Hematopoietic multipotent progenitor cell (in vitro differentiated cells): ENCODE results near the gene CKMT2. TPM values are rescaled to one million over a fixed set of nuclear protein-coding genes. Genes with fewer than 3 reads are reported as not detected.

Experiments used
- DNase-seq, 3 donors: peaks; one replicate each; pipeline ENCODE4 v3.0.0-alpha.2; 2011 to 2015; ENCODE audit warnings: low read depth in 2 of 3, low spot score in 2 of 3
- total RNA-seq: library from RNA; depleted of rRNA; stranded (reverse); fragments of >200 nt; gene quantifications from one replicate; pipeline ENCODE4 v1.2.3, GENCODE V29; 2012

The CKMT2 gene
- 0.27 TPM for total RNA-seq

DNA sequence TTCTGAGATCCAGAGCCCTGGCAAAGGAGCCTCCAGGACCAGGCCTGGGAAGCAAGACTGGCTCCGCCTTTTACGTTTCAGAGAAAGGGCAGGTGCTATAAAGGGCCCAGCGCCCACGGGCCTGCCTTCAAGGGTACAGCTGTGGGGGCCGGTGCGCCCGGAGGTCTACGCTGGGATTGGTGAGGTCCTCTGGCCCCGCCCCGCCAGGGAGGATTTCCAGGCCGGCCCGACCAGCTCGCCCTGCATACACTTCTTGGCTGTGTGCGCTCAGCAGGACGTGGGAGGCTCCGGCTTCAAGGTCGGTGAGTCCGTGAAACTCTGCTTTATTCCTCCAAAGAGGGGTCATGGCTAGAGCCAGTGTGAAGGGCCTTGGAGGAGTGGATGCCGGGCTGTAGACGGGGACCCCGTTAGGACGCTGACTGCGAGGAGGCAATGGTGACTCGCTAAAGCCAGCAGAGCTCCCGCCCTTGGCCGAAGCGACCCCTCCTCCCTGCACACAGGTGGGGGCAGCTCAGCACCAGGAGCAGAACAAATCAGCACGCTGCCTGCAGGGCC lies at the start of gene CKMT2:
CKMT2 (plus strand) TSS at position 243 of the 555 bp plus-strand sequence. CDS start 17,811 bp downstream, outside the sequence.
- peak in 2 of 3 donors; percentile 11 to 26 for DNase-seq

DNA sequence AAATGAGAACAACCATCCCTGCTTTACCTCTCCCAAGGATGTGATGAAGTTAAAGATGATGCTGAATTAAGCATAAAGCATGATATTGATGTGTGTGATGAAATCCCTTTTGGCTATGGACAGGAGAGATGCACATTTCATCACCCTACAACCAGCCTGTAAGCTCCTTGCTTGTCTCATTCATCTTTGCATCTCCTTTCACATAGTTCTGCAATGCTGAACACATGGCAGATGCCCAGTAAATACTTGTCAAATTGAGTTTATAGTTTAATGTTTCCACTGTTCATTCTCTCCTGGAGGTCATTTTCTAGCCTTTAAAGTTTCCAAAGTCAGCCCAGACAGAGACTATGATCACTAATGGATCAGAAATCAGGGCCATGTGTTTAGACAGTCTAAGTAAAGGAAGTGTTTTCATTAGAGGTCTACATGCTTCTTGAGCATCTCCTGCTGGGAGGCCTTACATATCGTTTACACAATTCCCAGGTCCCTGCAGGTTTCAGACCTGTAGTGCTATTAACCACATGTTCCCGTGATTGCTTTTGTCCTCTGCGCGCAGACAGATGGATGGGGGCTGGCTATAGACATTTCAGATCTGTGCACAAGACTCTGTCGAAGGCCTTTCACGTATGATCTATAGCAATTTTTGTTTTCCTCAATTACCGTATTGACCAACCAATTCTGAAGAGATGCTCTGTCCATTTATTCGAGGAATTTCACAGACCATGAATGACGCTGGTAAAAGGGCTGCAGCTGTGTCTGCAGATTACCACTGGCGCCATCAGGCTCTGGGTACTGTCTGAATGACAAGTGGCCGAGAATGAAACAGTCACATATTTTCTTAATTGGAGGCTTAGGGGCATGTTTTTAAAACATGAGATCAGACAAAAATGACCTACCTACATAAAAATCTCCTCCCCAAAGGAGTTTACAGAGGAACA lies 49.0 kb upstream of the CKMT2 start:
- DNase-seq = no peak

DNA sequence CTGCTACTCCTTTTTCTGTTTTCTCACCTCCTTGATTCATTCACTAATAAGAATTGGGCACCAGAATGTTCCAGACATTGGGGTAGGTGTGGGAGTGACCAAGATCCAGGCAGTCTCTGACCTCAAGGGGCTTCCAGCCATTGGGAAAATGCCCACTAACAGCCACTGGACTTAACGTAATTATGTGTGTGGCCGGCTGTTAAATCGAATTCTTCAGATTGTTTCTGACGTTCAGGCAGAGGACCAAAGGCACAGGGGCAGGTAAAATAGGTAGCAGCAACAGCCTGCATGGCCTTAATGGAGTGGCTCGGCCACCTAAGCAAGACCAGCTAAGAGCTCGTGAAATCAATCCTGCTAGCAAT lies 48.4 kb upstream of the CKMT2 start:
- DNase-seq = no peak

GRCh38 chr5:81187885-81188284 lies 45.2 kb upstream of the CKMT2 start:
- DNase-seq = no peak

- no peak for DNase-seq
Measured at GRCh38 chr5:81188962-81189361, 44.2 kb upstream of the CKMT2 start.

DNA sequence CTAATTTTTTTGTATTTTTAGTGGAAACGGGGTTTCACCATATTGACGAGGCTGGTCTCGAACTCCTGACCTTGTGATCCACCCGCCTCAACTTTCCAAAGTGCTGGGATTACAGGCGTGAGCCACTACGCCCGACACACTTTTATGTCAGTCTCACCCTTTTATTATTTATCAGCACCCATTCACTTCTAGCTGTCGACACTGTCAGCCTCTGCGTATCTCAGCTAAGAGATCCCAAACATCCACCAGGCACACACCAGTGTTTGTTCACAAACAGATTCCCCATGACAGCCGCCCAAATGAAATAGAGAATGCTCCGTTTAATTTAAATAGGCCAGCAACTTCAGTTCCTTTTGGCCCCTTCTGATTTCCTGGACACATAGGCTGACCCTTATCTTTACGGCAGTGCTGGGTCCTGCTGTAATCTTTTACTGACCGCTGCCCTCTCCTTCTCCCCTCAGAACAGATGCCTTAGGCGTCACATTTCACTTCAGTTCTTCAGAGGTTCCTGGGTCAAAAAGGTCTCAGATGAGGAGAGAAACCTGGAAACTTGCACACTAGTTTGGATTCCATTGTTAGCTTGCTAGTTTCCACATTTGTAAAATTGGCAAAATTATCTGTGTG lies 43.1 kb upstream of the CKMT2 start:
- no peak for DNase-seq

GRCh38 chr5:81191726-81192372 lies 41.3 kb upstream of the CKMT2 start:
- no peak for DNase-seq

DNA sequence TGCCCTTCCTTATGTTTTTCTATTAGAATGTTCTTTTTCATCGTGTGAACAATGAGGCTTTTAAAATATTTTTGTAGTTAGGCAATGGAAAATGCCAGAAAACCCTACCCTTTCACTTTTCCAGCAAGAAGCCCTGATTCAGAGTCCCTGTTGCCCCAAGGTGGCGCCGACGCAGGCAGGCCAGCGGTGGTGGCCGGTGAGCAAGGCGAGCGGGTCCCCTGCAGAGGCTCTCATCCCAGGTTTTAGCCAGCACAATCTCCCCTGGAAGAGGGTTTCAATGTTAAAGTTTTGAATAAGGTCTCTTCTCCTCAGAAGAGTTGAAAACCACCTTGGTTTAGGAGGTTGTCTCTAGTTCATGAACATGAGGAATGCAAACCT lies 40.8 kb upstream of the CKMT2 start:
- no peak for DNase-seq

- peak; percentile 60 to 86 (median 74) for DNase-seq
Measured at GRCh38 chr5:81194633-81195334, 38.3 kb upstream of the CKMT2 start.

DNA sequence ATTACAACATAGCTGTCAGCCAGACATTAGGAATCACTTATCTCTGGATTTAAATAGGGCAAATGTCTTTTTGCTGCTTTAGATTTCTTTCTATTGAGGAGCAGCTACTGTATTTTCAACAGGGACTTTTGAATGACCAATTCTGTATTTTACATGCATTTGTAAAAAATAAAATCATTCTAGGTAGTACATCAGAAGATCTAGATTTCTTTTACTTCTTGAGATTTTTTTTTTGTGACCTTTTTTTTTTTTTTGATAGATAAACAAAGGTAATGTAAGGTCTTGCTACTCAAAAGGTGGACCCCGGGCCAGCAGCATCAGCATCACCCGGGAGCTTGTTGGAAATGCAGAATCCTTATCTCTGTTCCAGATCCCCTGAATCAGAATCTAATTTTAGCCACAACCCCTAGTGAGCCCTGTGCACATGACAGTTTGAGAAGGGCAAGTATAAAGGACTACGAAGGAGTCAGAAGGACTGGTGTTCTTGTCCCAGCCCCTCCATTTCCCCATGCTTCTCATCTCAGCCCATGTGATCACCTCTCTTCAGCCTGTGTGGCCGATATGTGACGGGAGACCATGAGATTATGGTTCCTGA lies 37.7 kb upstream of the CKMT2 start:
- DNase-seq = no peak

DNA sequence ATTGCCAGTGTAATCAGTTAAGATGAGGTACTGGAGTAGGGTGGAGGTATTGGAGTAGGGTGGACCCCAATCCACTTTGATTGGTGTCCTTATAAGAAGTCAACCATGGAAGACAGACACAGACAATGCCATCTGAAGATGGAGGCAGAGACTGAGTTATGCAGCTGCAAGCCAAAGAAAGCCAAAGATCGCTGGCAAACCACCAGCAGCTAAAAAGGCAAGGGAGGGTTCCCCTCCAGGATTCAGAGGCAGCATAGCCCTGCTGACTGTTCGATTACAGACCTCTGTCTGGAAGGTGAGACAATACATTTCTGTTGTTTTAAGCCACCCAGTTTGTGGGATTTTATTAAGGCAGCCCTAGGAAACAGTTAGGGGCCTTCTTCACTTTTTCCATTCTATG lies 30.5 kb upstream of the CKMT2 start:
- DNase-seq = no peak

DNA sequence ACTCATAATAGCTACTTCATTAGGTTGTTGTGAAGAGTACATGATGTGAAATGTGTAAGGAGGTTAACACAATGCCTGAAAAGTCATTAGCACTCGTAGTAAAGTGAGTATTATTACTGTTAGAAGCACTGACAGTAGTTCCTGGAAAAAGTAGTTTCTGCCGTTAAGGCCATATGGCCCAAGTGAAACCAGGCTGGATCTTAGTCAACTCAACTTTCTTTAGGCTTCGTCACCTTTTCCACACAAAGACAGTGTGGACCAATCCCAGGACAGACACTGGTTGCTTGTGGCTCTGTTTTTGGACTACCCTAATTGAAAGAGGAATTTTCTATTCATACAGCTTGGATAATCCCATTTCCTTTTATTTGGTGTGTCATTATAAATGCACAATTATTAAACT lies 29.4 kb upstream of the CKMT2 start:
- DNase-seq = no peak

DNA sequence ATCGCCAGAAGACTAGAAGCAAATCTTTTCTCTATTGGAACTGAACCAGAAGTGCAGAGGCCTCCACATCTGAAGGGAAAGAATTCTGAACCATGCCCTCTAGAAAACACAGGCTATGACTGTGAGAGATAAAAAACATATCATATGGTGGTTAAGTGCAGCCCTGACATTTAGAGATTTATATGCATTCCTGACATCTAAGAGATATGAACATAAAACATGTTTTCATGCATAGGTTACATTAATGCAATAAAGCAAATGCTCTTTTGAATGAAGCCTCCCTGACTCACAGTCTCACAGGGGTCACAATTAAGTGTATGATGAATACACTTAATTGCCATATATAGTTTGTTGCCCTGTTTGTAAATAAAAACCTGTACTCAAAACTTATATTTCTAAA lies 28.9 kb upstream of the CKMT2 start:
- no peak for DNase-seq

GRCh38 chr5:81205058-81205457 lies 28.1 kb upstream of the CKMT2 start:
- DNase-seq = no peak

GRCh38 chr5:81207009-81207408 lies 26.1 kb upstream of the CKMT2 start:
- DNase-seq = no peak

GRCh38 chr5:81208904-81209303 lies 24.2 kb upstream of the CKMT2 start:
- DNase-seq = no peak

DNA sequence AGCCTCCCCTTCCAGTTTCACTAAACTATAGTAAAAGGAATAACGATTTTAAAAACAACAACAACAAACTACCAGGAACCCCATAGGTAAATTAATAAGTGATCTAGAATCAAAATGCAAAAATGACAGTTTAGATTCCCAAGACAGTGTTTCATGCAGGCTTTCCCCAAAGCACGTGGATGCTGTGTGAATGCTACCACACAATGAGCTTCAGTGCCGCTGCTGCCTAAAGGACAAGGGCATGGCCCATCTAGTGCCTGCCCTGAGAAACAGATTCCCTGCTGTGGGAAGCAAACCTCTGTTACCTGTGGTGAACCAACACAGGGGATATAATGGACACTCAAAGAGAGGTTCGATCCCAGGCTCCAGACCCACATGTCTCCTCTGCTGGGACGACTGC lies 23.7 kb upstream of the CKMT2 start:
- DNase-seq = no peak

DNA sequence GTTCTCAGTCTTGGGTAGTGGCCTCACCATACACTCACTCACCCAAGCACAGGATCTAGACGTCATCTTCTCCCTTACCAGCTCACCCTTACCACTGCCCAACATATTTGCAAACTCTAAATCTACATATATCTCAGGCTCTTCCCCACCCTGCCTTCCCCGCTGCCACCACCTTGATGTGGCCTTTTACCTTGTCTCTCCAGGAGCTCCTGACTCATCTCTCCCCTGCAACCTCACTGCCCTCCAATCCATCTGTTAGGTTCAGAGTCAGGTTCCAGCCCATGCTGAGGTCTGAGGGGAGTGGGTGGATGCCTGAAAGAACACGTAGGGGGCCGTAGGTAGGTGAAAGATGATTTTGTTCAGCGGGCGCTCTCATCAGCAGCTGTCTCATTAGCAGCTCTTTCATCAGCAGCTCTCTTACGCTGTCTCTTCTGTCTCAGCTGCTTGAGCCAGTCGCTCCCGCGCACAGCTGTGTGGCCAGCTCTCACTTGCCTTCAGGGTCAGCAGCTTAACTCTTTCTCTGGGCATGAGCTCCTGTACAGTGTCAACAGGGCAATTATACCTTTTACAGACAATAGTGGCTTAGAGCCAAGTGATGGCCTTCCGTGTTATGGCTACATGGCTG lies 23.1 kb upstream of the CKMT2 start:
- DNase-seq = no peak

DNA sequence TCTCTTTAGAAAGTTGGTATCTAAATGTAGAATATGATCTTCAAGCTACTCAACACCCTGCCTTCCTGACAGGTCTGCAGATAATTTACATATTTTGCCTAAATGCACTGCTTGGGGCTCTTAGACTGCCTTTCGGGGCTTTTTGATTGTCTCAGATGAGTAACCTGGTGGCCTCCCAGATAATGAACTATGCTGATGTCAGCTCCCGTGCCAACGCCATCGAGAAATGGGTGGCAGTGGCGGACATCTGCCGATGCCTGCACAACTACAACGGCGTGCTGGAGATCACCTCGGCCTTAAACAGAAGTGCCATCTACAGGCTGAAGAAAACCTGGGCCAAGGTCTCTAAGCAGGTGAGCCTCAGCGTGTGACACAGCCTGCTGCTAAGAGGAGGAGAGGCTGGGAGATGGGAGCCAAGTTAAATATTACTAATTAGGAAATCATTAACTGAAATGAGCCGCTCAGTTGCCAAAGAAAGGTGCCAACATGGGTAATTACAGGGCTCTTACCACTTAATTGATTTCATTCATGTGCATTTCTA lies 20.8 kb upstream of the CKMT2 start:
- DNase-seq = no peak

- no peak for DNase-seq
Measured at GRCh38 chr5:81213070-81213469, 20.1 kb upstream of the CKMT2 start.
